GM19452 (cell line): ENCODE data around the gene CPT1B.

Experiments
- ATAC-seq: cut with Tn5 transposase; IDR thresholded peaks from one replicate; pipeline ENCODE4 v1.9.1; 2021; ENCODE audit not compliant: unreplicated experiment

The CPT1B gene

DNA sequence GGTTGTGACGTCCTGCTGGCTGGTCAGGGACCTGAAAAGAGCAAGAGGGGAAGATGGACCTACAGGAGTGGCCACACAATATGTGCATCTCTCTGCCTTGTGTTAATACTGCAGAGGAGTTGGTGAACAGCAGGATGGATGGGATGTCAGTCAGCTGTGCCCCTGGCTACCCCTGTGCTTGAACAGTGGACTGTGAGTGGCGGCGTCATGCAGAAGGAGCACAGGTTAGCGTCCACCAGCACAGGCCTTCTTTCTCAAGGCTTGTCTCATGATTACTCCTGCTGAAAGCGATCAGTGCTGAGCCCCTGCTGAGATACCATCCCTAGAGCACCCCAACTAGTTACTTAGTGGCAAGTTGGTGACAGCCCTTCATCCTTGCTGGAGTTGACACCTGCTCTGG is 8.2 kb upstream of the CPT1B start:
- no peak for ATAC-seq

DNA sequence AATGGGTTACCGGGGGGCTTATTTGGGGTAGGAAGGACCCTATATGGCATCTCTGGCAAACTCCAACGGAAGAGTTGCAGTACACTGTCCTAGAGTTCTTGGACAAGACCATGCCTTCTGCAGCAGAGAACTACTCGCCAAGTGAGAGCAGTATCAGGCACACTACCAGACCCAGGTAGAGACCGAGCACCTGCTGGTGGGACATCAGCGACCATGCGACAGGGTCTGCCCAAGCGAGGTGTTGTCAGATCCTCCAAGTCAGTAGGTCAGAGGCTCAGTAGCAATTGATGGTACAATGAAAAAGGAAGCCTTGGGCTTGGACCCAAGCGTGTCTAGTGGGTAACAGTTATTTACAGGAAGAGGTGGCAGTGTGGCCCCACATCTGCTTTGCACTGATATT is 7.6 kb upstream of the CPT1B start:
- no peak for ATAC-seq

DNA sequence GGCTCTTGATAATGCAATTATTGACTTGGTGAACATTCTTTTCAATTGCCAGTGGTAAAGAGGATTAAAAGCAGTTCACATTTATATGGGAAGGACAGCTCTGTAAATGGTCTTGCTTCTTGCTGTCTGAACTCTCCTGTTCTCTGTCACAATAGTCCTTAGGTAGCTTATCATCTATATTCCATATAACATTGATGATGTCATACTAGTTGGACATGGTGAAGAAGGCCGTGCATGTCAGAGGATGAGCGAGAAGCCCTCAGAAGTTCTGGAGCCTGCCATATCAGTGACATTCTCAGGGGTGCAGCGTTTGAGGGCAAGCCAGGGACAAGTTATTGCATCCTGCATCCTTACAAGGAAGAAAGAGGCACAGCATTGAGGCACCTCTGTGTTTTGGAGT is 7.0 kb upstream of the CPT1B start:
- no peak for ATAC-seq

DNA sequence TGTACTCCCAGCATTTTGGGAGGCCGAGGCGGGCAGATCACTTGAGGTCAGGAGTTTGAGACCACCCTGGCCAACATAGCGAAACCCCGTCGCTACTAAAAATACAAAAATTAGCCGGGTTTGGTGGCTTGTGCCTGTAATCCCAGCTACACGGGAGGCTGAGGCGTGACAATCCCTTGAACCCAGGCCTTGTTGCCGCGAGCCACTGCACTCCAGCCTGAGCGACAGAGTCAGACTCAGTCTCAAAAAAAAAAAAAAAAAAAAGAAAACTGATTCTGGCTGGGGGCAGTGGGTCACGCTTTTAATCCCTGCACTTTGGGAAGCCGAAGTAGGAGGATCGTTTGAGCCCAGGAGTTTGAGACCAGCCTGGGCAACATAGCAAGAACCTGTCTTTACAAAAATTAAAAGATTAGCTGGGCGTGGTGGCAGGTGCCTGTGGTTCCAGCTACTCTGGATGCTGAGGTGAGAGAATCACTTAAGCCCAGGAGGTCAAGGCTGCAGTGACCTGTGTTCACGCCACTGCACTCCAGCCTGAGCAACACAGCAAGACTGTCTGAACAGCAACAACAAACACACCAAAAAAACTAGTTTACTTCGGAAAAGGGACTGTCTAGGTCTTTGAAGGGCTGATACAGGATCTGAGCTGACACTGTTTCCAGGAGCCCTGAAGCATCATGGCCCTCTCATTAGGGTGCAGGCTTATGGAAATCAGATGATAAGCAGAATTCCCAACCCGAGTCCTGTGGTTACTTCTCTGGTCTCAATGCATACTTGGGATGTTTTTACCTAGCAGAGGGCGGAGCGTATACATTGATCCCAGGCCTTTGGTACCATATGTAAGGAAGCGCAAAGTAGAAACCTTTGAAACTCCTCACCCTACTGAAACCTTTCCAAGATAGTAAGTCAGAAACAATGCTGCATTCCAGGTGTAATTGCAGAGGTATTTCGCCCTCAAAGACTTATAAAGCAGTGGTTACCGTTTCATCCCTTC is 6.2 kb upstream of the CPT1B start:
- no peak for ATAC-seq

DNA sequence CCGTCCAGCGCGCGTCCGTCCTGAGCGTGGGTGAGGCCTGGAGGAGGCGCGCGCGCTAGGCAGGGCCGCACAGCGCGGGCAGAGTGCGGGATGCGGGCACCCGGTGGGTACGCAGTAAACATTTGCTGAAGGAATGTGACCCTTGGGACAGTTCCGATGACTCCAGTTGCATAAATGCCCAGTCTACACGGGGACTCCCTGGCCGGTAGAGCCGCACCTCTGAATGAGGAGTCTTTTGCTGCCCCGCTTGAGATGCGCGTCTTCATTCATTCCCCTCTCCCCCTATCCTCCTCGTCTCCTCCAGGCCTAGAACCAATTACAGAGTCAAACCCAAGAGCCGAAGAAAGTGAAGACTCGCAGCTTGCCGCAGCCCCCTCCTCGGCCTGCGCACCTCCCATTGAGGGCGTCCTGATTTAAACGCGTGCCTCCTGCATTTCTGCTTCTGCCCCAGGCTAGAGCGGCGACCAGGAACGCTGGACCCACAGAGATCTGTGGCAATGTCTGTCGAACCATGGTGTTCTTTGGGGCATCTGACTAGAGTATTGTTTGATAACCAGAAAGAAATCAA is 5.2 kb upstream of the CPT1B start:
- peak; percentile 28 for ATAC-seq

DNA sequence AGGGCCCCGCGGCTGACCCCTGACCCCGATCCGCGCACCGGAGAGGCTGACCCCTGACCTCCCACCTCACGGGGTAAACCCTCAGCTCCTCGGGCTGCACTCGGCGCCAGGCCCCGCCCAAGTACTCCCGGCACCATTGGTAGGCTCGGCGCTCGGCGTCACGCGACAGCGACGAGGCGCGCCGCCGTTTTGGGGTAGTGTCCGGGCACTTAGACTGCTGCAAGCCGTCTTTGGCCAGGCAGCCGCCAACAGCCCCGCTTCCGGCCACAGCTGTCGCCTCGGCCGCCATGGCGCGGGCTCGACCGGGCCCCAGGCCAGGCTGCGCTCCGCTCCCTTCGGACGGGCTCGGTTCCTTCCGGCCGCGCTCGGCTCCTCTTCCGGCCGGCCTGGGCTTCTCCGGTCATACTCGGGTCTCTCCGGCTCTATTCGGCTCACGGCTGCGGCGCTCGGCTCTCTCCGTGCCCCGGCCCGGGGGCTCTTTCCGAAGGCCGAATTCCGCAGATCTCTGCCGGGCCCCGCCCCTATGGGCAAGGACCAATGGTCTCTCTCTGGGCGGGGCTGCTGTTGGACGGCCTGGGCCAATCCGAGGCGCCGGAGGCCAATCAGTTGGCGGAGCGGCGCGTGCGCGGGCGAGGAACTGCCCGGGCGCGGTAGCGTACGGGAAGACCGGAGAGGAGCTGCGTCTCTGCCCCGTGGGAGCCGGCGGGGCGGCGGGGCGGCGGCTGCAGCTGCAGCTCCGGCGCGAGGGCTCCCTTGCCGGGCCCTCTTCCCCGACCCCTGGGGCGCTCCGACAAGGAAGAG is 4.5 kb upstream of the CPT1B start, which contains the start of gene CHKB:
CHKB (minus strand) TSS at position 357 of the 801 bp plus-strand sequence; CDS start at position 289, 68 bp downstream.
- ATAC-seq = peak; percentile 88

DNA sequence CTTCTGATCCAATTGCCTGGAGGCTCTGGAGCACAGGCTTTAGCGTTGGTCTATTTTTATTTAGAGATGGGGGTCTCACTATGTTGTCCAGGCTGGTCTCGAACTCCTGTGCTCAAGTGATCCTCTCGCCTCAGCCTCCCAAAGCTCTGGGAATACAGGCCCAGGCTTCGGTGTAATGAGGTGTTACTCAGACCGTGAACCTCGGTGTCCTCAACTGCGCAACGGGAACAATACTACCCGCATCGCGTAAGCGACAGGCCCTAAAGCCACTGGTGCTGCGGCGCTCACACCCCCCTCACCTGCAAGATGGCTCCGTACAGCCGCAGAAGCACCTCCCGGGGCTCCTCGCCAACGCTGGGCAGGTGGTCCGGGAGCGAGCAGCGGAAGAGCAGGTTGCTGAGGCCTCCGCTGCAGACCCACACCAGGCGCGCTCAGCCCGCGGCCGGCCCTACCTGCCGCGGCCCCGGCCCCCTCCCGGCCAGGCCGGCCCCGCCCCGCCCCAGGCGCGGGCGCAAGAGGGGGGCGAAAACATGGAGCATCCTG is 3.8 kb upstream of the CPT1B start:
- ATAC-seq = peak; percentile 16

DNA sequence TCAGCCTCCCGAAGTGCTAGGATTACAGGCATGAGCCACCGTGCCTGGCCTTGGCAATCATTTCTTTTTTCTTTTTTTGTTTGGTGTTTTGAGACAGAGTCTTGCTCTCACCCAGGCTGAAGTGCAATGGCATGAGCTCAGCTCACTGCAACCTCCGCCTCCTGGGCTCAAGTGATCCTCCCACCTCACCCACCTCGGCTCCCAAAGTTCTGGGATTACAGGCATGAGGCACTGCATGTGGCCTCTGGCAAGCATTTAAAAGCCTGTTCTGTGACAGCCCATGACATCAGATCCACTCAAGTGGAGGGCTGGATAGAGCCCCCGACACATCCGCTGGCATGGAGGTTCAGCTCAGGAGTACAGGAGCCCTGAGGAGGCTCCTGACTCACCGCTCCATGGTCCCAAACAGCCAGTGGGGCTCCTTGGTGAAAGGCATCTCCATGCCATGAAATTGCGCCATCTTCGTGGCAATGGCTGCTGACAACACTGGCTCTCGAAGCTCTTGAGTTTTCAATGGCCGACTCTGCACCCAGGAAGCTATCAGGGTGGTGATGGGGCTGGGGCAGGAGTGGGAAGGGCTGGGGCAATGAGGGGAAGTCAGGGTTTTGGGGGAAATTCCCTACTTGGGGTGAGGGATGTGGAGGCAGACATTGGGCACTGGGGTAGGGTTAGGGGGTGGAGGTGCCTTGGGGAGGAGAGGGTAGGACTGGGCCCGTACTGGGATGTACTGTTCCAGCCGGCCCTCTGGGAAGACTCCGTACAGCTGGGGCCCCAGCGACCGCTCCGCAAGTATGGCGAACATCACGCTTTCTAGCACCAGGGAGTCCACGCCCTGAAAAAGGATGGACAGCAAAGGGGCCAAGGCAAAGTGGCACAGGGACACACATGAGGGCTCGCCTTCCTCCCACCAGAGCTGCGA is 3.1 kb upstream of the CPT1B start:
- ATAC-seq = no peak

DNA sequence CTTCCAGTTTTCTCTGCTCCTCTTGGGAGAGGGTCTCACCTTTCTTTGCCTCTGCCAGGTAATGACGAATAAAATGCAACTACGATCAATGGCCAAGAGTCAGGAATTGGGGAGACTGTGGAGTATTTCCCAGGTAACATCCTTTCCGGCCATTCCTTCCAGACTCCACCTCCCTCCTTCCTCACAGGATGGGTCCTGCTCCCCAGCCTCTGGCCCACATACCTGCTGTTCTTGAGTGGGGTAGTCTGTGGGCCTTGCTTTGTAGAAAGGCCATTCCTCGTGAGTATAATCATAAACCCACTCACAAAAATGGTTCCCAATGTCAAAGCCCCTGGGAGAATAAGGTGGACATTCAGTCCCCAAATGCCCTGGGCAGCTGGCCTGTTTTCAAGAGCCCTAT is 1.5 kb upstream of the CPT1B start:
- no peak for ATAC-seq

DNA sequence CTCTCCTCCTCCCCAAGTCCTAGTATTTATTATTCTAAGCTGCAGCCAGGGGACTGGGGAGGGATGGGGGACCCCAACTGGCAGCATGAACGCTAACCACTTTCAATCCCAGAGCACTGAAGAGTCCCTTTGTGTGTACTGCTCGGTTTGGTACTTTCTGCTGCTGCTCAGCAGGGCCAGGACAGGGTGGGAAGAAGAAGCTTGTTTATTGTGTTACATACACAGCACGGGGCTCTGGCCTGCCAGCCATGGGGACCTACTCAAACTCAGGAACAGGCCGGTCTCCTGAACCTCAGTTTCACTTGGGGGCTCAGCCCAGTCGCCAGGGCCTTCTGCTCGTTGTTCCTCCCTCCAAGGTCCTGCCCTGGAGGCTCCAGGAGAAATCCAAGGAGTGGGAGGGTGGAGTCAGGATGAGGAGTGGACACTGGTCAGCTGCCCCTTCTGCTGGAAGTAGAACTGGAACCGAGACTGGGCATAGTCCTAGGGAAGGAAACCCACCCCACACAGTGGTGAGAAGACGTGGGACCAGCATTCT is 616 bp upstream of the CPT1B start:
- ATAC-seq = no peak

DNA sequence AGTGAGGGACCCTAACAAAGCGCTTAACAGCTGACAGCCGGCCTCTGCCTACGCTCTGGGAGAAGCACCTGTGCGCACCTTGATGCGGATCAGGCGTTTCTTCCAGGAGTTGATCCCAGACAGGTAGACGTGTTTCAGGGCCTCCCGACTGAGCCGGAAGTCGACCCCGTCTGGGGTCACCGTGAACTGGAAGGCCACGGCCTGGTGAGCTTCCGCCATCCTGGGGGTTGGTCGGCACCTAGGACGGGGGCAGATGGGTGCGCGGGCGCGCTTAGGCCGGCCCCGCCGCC is 585 bp downstream of the CPT1B start:
- ATAC-seq = no peak

DNA sequence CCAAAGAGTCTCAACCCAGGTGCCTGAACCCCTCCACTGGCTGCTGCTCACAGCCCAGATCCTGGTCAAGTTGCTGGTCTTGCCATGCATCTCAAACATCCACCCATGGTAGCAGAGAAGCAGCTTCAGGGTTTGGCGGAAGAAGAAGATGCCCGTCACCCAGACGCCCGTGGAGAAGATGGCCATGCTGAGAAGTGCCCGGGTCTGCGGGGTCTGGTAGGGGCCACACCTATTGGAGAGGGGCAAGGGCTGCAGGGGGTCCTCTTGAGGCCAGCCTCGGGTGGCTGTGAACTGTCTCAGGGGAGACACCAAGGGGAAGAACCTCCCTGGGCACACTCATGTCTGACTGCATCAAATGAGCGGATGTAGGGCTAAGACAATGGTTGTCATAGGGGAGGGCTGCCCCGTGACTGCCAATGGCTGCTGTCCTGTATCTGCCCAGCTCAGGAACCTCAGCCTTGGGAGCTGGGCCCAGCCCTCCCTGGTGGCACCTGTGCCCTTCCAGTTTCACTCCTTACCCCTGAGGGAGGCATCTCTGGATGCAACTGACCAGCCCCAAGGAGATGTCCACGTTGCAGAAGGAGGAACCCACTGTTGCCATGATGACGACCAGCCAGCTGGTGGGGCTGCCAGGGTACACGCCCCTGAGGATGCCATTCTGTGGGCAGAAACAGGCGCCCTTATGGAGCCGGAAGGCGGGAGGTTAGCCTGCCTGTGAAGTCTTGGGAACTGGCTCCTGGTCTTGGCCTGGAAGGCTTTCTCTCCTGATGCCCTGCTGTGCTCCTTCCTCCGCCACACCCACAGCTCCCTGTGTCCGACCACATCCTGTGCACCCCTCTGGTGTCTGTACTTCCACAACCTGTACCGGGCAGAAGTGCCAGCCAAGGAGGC is 1.2 kb downstream of the CPT1B start:
- ATAC-seq = no peak

DNA sequence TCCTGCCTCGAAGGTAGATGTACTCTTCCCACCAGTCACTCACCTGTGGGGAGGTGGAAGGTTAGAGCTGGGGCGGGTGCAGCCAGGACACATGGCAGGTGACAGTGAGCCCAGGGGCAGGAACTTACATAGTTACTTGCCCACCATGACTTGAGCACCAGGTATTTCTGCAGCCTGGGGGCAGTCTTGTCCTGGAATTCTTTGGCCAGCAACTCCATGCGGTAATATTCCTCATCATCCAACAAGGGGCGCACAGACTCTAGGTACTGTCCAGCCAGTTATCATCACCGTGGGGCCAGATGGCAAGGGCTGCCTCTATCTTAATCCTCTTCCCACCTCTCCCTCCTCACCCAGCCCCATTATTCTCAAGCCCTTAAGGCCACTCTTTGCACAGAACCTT is 2.2 kb downstream of the CPT1B start:
- no peak for ATAC-seq

DNA sequence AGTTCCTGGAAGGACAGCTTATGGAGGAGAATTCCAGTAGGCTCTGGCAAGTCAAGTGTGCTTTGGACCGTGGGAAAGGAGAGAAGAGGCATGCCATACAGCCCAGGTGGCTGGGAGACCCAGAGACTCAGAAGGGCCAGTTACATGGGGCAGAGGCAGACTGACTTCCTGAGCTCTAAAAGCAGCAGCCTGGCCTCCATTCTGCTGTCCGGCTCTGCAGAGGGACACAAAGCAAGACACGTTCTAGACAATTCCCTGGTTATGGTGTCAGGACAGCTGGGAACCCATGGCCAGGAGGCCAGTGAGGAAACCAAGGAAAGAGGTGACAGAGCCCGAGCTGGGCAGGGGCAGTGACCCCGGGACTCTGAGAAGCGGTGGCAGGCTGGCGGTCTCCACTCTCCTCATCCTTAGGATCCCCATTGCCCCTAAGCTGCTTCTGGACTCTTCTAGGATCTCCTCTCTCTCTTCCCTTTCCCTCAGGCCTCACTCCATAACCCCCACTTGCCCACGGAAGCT is 2.7 kb downstream of the CPT1B start:
- ATAC-seq = no peak

DNA sequence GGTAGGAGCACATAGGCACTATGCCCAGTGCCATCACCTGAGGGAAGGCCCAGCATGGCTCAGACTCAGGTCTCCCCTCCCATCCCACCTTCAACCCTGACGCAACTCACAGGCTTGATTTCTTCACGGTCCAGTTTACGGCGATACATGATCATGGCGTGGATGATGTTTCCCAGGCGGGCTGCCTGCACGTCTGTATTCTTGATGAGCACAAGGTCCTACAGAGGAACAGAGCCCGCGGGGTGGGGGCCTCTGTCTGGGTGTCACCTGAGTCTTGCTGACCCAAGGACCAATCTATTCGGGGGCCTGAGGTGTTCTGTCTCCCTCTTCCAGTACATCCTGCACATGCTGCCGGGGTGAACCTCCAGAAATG is 3.9 kb downstream of the CPT1B start:
- ATAC-seq = no peak

DNA sequence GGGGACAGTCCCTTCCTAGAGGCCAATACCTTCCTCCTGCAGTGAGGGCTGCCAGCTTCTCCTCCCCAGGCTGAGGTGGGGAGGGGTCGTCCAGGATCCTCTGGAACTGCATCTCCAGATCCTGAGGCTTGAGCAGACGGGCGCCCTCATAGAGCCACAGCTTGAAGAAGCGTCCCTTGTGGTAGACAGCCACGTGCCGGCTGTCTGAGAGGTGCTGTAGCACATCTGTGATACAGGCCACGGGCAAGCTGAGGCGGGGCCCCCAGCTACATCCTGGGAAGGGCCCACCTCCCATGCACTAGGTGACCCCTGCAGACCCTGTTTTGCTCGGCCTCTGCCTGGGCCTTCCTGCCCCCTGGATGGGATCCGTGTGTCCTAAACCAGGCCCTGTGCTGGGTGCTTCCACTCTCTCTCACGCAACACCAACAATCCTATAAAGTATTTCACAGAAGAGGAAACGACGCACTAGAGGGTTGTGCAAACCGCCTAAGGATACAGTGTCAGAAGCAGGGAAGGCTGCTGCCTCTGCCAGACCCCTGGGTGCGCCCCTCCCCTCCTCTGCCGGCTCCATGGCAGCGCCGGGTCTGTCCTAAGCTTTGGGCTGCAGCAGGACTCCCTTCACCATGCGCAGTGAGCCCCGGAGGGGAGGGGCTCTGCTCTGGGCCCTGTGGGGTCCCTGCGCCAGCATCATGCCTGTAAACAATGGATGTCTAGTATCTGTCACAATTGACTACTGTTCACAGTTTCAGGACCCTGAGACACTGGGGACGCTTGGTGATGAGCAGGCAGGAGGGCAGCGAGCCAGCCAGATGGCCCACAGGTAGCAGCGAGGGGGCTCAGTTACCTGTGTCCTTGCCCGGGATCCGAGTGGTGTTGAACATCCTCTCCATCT is 4.5 kb downstream of the CPT1B start:
- no peak for ATAC-seq

DNA sequence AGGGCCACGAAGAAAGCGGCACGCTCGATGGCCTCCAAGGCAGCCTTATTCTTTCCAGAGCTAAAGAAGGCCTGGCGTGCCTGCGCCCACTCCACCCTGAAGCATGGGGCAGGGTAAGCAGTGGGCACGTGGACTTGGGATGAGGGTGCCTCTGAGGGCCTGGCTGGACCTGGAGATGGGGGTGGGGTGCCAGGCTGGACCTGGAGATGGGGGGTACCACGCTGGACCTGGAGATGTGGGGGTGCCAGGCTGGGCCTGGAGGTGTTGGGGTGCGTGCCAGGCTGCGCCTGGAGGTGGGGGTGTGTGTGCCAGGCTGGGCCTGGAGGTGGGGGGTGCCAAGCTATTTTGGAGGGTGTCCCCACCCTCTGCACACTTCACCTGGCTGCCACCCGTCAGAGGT is 5.3 kb downstream of the CPT1B start:
- no peak for ATAC-seq
